KMS-11 (cell line): ENCODE measurements around the gene DLST.

Source experiments
- H2AFZ ChIP-seq: fragments of 200-600 bp; sonication (generic); 2 replicates; pipeline ENCODE4 v1.6.1; 2016; ENCODE audit warnings: antibody characterized with exemption, mixed run types, low read depth
- H3K27ac ChIP-seq: fragments of 200-600 bp; sonication (generic); 2 replicates; pipeline ENCODE4 v1.6.1; 2016; ENCODE audit warnings: mild to moderate bottlenecking, mixed run types
- H3K27me3 ChIP-seq: fragments of 200-600 bp; sonication (generic); 2 replicates; pipeline ENCODE4 v1.6.1; 2017; ENCODE audit warnings: mild to moderate bottlenecking, low read depth, mixed run types, moderate library complexity; ENCODE audit not compliant: insufficient read depth
- H3K36me3 ChIP-seq: fragments of 200-600 bp; sonication (generic); 2 replicates; pipeline ENCODE4 v1.6.1; 2017; ENCODE audit warnings: mild to moderate bottlenecking, mixed run types; ENCODE audit not compliant: insufficient read depth
- H3K4me1 ChIP-seq: fragments of 200-600 bp; sonication (generic); 2 replicates; pipeline ENCODE4 v1.6.1; 2016; ENCODE audit warnings: mild to moderate bottlenecking, low read depth, mixed run types; ENCODE audit not compliant: poor library complexity, severe bottlenecking
- H3K4me2 ChIP-seq: fragments of 200-600 bp; sonication (generic); 2 replicates; pipeline ENCODE4 v1.7.0; 2016; ENCODE audit warnings: mild to moderate bottlenecking, mixed run types
- H3K4me3 ChIP-seq: fragments of 200-600 bp; sonication (generic); IDR thresholded peaks from 2 replicates; pipeline ENCODE4 v1.6.1; 2017; ENCODE audit warnings: low read depth, low read length, mixed read lengths; ENCODE audit not compliant: insufficient read depth
- H3K79me2 ChIP-seq: fragments of 200-600 bp; sonication (generic); 2 replicates; pipeline ENCODE4 v1.6.1; 2016; ENCODE audit warnings: low read depth, mixed run types; ENCODE audit not compliant: insufficient read depth
- H3K9ac ChIP-seq: fragments of 200-600 bp; sonication (generic); 2 replicates; pipeline ENCODE4 v1.6.1; 2016; ENCODE audit warnings: mild to moderate bottlenecking, mixed run types
- H4K20me1 ChIP-seq: fragments of 200-600 bp; sonication (generic); 2 replicates; pipeline ENCODE4 v1.6.1; 2016; ENCODE audit warnings: mild to moderate bottlenecking, mixed run types; ENCODE audit not compliant: insufficient read depth
- TF ChIP-seq, protein P1 (sequence below): fragments of 200-600 bp; sonication (generic); conservative IDR thresholded peaks from 2 replicates; pipeline ENCODE4 v1.6.1; 2017; ENCODE audit warnings: low read depth, mild to moderate bottlenecking, antibody characterized with exemption, low read length, moderate library complexity, mixed read lengths

DLST gene

DNA sequence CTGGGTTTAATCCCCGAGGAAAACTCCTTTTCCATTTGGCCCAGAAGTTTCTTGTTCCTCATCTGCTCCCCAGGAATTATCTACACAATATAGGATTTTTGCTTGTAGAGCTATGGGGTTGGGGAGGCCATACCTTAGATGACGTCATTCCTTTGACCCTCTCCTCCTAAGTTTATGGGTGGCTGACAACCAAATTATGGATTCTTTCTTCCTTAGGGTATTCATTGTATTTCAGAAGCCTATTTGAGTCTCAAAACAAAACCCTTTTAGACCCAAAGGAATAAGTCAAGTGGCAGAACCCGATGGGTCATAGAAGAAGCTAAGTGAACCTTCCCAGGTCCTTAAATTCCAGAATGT lies 20.0 kb upstream of the DLST start:
- Histone ChIP-seq H3K4me2 (no peak overlapping the region), H3K79me2 (no peaks in the 10 kb centered on the region), H3K9ac (no peak overlapping the region), H2AFZ (no peak overlapping the region), H3K4me3 (no peak overlapping the region), H3K4me1 (peaks cover 5% of the 10 kb centered on the region), H3K36me3 (no peaks in the 10 kb centered on the region), H3K27me3 (no peaks in the 10 kb centered on the region), H4K20me1 (no peaks in the 10 kb centered on the region), H3K27ac (no peak overlapping the region)
- TF ChIP-seq, protein P1, sequence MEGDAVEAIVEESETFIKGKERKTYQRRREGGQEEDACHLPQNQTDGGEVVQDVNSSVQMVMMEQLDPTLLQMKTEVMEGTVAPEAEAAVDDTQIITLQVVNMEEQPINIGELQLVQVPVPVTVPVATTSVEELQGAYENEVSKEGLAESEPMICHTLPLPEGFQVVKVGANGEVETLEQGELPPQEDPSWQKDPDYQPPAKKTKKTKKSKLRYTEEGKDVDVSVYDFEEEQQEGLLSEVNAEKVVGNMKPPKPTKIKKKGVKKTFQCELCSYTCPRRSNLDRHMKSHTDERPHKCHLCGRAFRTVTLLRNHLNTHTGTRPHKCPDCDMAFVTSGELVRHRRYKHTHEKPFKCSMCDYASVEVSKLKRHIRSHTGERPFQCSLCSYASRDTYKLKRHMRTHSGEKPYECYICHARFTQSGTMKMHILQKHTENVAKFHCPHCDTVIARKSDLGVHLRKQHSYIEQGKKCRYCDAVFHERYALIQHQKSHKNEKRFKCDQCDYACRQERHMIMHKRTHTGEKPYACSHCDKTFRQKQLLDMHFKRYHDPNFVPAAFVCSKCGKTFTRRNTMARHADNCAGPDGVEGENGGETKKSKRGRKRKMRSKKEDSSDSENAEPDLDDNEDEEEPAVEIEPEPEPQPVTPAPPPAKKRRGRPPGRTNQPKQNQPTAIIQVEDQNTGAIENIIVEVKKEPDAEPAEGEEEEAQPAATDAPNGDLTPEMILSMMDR: no peak

DNA sequence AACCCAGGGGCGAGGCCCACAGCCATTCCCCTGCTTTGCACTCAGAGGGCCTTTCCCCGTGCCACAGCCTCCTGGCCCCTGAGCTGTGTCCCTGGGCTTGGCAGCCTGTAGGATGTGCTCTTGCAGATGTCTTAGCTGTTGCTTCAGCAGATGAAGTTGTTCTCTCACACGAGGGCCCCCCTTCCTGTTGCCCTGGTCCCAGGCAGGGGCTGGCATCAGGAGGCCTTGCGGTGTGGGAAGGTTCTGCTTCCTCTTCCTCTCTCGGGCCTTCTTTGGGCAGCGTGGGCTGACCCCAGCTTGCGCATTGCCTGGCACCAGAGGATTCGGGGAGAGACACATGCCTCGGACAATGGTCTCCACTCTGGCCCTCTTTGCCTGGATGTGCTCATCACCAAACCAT lies 18.4 kb upstream of the DLST start:
- Histone ChIP-seq H4K20me1 (no peaks in the 10 kb centered on the region), H3K79me2 (no peaks in the 10 kb centered on the region), H3K36me3 (no peaks in the 10 kb centered on the region), H3K4me1 (peaks cover 5% of the 10 kb centered on the region), H3K4me3 (no peak overlapping the region), H3K4me2 (no peak overlapping the region), H2AFZ (no peak overlapping the region), H3K27ac (no peak overlapping the region), H3K9ac (no peak overlapping the region), H3K27me3 (no peaks in the 10 kb centered on the region)
- TF ChIP-seq, protein P1: no peak

DNA sequence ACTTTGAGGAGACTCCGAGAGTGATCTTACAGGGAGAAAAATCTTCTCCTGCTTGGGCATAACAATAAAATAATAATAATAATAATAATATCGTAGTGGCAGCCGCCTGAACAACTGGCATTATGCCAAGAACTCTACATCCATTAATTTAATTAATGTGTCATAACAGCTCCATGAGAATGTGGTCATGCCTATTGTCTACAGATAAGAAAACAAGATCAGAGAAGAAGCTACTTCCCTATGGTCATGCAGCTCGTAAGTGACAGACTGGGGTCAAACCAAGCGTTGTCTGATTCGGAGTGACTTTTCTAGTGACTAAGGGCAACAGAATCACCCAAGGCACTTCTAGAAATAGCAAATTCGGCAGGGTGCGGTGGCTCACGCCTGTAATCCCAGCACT lies 17.5 kb upstream of the DLST start:
- H3K4me3 ChIP-seq: no peak overlapping the region
- peaks cover 5% of the 10 kb centered on the region for H3K4me1 ChIP-seq
- H3K9ac ChIP-seq: no peak overlapping the region
- H3K36me3 ChIP-seq: no peaks in the 10 kb centered on the region
- no peak overlapping the region for H2AFZ ChIP-seq
- no peaks in the 10 kb centered on the region for H3K79me2 ChIP-seq
- H4K20me1 ChIP-seq: no peaks in the 10 kb centered on the region
- H3K27me3 ChIP-seq: no peaks in the 10 kb centered on the region
- TF ChIP-seq, protein P1: no peak
- H3K27ac ChIP-seq: no peak overlapping the region
- H3K4me2 ChIP-seq: no peak overlapping the region

DNA sequence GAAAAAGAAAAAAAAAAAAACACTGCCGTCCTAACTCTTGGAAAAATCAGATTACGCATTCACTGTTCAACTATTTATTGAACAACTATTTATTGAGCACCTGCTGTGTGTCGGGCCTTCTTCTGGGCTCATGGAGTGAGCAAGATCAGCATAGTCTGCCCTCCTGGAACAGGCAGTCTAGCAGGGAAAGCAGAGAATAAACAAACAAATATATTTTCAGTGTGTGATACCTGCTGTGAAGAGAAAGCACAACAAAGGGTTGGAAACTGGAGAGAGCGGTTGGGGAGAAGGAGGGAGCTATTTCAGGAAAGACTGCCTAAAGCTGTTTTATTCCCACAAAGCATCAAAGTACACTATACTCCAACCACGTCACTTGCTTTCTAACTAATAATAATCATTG lies 16.6 kb upstream of the DLST start:
- H3K27me3 ChIP-seq: no peaks in the 10 kb centered on the region
- H3K9ac ChIP-seq: no peak overlapping the region
- H3K27ac ChIP-seq: no peak overlapping the region
- H3K4me2 ChIP-seq: no peak overlapping the region
- H3K79me2 ChIP-seq: no peaks in the 10 kb centered on the region
- H3K36me3 ChIP-seq: no peaks in the 10 kb centered on the region
- no peak overlapping the region for H2AFZ ChIP-seq
- no peaks in the 10 kb centered on the region for H4K20me1 ChIP-seq
- H3K4me1 ChIP-seq: peaks cover 5% of the 10 kb centered on the region
- TF ChIP-seq, protein P1: no peak
- H3K4me3 ChIP-seq: no peak overlapping the region
